ENCODE measurements around the gene HERC3.
A peak's percentile ranks its signal among the peaks of the same experiment; 100 is the strongest.
"Not testable (repeated sequence)": the region's sequence is repeated elsewhere in the genome, so short reads cannot be mapped to it uniquely, and the experiment has no call there.

The HERC3 gene

GRCh38 chr4:88609387-88609786 is 17.1 kb downstream of the HERC3 start:
- no peak for DNase-seq

DNA sequence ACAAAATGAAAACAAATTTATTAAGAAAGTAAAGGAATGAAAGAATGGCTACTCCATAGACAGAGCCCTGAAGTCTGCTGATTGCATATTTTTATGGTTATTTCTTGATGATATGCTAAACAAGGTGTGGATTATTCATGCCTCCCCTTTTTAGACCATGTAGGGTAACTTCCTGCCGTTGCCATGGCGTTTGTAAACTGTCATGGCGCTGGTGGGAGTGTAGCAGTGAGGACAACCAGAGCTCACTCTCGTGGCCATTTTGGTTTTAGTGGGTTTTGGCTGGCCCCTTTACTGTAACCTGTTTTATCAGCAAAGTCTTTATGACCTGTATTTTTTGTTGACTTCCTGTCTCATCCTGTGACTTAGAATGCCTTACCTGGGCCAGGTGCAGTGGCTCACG is 17.5 kb downstream of the HERC3 start:
- not testable (repeated sequence) for DNase-seq

DNA sequence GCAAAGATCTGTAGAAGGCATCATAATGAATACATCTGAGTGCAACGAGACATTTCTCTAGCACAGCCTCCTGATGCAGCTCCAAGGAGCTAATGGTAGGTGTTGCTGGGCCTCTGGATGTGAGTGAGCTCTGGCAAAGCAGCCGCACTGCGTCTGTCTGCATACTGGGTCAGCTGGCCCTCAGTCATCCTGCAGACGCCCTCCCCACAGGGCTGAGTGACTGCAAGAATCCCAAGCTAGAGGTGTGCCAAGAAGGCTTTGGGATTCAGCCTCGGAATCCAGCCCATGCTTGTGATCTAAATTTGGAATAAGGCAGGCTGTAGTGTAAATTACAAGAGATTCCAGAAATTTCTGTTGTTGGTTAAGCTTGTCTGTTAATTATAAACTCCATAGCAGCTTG is 18.5 kb downstream of the HERC3 start:
- DNase-seq = no peak

DNA sequence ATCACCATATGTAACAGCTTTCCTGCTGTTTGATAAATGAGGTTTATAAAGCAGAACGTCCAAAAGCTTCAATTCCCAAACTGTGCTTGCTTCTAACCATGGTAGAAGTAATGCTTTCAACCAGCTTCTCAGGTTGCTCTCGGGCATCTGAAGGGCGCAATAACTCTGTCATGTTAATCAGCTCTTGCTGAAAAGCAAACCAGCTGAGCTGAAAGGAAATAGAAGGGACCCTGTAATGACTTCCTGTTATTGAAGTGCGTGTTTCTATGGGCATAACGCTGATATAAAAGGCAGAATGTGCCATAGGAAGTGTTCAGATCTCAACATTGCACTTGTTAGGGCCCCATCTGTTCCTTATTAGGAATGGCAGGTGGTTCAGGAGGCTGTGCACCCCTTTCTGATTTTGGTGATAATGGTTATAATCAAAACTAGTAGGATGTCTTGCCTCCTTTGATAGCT is 21.2 kb downstream of the HERC3 start:
- DNase-seq = peak; percentile 14 to 29

DNA sequence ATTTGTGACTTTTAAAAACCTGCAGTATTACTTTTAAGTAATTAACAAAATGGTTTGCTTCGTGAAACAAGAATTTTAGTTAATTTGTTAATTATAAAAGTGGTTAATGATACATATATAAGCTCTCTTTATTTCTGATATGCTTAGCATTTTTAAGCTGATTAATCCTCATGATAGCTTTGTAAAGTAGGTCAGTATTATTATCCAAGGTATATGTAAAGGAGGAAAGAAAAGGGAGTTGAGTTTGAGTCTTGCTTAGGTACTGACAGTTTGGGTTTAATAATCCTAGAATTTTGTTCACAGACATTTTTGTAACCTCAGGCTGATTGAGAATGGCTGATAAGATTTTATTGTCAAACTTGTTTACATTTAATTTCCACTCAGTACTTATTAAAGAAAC is 21.8 kb downstream of the HERC3 start:
- DNase-seq = no peak

- no peak for DNase-seq
Observed at GRCh38 chr4:88616275-88617150, 24.2 kb downstream of the HERC3 start.

GRCh38 chr4:88618782-88619485 is 26.7 kb downstream of the HERC3 start:
- no peak for DNase-seq

GRCh38 chr4:88619971-88620370 is 27.7 kb downstream of the HERC3 start:
- no peak for DNase-seq

DNA sequence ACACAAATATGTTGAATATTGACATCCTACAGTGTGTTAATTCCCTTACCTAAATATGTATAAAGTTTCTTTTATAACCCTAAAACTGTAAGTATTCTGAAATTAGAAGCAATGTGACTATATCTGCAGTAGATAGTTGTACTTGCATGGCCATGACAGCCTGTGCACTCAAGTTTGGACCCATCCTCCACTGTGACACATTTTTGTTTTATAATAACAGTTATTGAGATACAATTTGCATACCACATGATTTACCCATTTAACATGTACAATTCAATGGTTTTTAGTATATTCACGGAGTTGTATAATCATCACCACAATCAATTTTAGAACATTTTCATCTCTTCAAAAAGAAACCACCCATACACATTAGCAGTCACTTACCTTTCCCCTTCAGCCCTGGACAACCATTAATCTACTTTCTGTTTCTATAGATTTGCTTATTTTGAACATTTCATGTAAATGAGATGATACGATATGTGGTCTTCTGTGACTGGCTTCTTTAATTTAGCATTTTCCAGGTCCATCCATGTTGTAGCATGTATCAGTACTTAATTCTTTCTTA is 29.6 kb downstream of the HERC3 start:
- no peak for DNase-seq

DNA sequence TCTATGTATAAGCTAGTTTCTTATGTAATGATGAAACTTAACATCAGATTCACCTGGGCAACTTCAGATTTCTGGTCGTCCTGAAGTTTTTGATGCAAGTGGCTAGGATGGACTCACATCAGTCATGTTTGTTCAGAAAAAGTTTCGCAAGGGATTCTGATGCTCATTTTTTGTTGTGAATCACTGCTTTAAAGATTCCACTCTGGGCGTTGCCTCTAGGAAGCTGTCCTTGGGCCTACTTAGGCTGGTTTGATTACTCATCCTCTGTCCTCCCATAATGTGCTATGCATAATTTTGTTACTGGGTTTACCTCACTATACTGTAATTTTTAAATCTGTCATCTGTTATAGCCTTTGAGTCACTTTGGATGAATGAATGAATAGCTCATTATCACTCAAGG is 30.8 kb downstream of the HERC3 start:
- DNase-seq = no peak

GRCh38 chr4:88628746-88629145 is 36.5 kb downstream of the HERC3 start:
- DNase-seq = no peak

- no peak for DNase-seq
Observed at GRCh38 chr4:88629826-88630225, 37.5 kb downstream of the HERC3 start.

DNA sequence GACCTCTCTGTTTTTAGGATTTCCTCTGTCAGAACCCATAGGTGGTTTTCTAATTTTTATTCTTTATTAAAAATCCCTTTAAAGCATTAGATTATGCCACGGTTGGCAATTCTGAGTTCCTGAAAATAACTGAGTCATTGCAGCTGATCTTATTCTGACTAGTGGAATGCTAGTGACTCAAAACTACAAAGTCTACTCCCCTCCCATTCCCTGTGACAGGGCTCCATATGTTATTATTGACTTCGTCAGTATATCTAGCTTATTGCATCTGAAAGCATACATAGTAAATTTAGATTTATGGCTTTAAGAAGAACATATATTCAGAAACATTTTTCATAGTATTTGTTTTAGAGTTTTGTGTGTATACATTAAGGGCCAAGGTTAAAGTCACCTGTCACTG is 38.5 kb downstream of the HERC3 start:
- DNase-seq = no peak

GRCh38 chr4:88643932-88644331 is 51.7 kb downstream of the HERC3 start:
- no peak for DNase-seq

- DNase-seq = no peak
Observed at GRCh38 chr4:88645994-88646393, 53.7 kb downstream of the HERC3 start.

GRCh38 chr4:88646528-88647280 is 54.4 kb downstream of the HERC3 start:
- no peak for DNase-seq

- no peak for DNase-seq
Observed at GRCh38 chr4:88649716-88650115, 57.4 kb downstream of the HERC3 start.

GRCh38 chr4:88653371-88653946 is 61.2 kb downstream of the HERC3 start:
- no peak for DNase-seq

- no peak for DNase-seq
Observed at GRCh38 chr4:88655226-88655625, 62.9 kb downstream of the HERC3 start.

- peak; percentile 12 to 34 for DNase-seq
Observed at GRCh38 chr4:88659055-88659889, 67.0 kb downstream of the HERC3 start.

DNA sequence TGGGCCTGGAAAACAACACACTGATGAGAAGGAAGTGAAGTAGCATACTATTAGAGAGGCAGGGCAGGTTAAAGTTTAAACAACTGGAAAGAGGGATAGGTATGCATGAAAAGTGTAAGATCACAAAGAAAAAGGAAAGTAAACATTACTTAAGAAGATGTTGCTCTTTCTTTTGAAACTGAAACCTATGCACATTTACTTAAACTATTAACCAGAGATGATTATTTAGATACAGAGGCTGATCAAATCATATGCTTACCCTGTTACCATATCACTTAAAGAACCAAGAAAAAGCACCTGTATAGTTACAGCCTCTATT is 67.6 kb downstream of the HERC3 start:
- no peak for DNase-seq

Data from activated CD4-positive, alpha-beta T cell treated with anti-CD3 and anti-CD28 coated beads for 4 hours (primary cell).